Activated CD4-positive, alpha-beta memory T cell treated with anti-CD3 and anti-CD28 coated beads, Interleukin-2, amount 10 ng/mL, durations not matched to agents 7 days and 5 days (primary cell): ENCODE data around the gene S100A7A. TPM values are rescaled to one million over a fixed set of nuclear protein-coding genes. Genes with fewer than 3 reads are reported as not detected.

Experiments used
- CTCF ChIA-PET: fragments of 350-600 bp; sonication (Branson Sonifier 250); formaldehyde crosslinking; loops from one replicate; lab custom pipeline; 2021; ENCODE audit warnings: antibody characterized with exemption, inconsistent platforms; lab: Charles Lee
- POLR2A ChIA-PET: fragments of 350-600 bp; sonication (Branson Sonifier 250); formaldehyde crosslinking; loops from one replicate; lab custom pipeline; 2021; ENCODE audit warnings: antibody characterized with exemption; lab: Charles Lee
- DNase-seq: peaks from one replicate; pipeline ENCODE4 v3.0.0-alpha.2; 2020
- H3K27ac Mint-ChIP-seq: one replicate; pipeline ENCODE4 v1.8.0; 2021; ENCODE audit warnings: mild to moderate bottlenecking, mixed read lengths
- H3K27me3 Mint-ChIP-seq: one replicate; pipeline ENCODE4 v1.8.0; 2021; ENCODE audit warnings: mixed read lengths
- H3K36me3 Mint-ChIP-seq: one replicate; pipeline ENCODE4 v1.8.0; 2021; ENCODE audit warnings: low read depth, mixed read lengths
- H3K4me1 Mint-ChIP-seq: one replicate; pipeline ENCODE4 v1.8.0; 2021; ENCODE audit warnings: mixed read lengths
- H3K4me3 Mint-ChIP-seq: one replicate; pipeline ENCODE4 v1.8.0; 2021; ENCODE audit warnings: mild to moderate bottlenecking, mixed read lengths
- H3K9me3 Mint-ChIP-seq: one replicate; pipeline ENCODE4 v1.8.0; 2021; ENCODE audit warnings: mixed read lengths
- total RNA-seq, 2 experiments: library from RNA; stranded (reverse); gene quantifications; one replicate each; pipeline ENCODE4 v1.2.3, GENCODE V29; 2021

Gene S100A7A
- total RNA-seq, 2 experiments from 2014 or later = not detected

DNA sequence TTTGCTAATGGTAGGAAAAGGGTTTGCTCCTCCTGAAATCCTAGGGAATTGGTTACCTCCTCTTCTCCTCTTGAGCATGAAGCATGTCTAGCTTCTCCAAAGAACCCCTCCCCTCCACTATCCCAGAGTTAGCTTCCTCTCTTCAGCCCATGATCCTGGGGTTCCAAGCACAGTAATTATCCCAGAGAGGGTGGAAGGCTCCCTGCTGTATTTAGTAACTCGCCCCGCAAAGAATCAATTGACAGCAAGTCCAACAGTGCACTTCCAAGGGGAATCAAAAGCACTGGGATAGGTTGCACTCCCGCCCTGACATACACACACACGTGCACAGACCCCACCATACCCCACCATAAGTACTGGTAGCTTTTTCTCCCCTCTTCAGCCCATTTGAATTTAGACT lies 28.5 kb upstream of the S100A7A start:
- Mint-ChIP-seq H3K27ac (no peak overlapping the region), H3K36me3 (no peaks in the 10 kb centered on the region), H3K9me3 (no peaks in the 10 kb centered on the region), H3K4me1 (peaks cover 11% of the 10 kb centered on the region), H3K4me3 (no peak overlapping the region), H3K27me3 (peaks cover 23% of the 10 kb centered on the region)
- POLR2A ChIA-PET = no interaction called here
- CTCF ChIA-PET = no interaction called here
- DNase-seq = no peak

DNA sequence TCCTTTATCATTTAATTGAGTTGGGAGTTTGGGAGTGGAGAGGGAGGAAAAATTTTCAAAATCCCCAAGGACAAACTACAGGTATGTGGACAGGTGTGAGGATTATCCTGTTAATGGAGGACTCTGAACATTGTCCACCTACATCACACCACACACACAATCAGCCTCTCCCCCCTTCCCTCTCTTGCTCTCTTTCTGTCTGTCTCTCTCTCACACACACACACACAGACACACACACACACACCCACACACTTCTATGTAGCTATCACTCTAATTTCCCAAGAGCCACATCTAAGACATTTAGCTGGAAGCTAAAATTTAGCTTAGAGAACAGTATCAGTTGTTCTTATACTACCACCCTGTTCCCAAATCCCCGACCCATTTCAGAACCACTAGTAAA lies 26.9 kb upstream of the S100A7A start:
- Mint-ChIP-seq H3K9me3 (no peaks in the 10 kb centered on the region), H3K4me1 (peaks cover 11% of the 10 kb centered on the region), H3K36me3 (no peaks in the 10 kb centered on the region), H3K27me3 (peaks cover 15% of the 10 kb centered on the region), H3K27ac (no peak overlapping the region), H3K4me3 (no peak overlapping the region)
- POLR2A ChIA-PET = no interaction called here
- DNase-seq = no peak
- CTCF ChIA-PET = no interaction called here

DNA sequence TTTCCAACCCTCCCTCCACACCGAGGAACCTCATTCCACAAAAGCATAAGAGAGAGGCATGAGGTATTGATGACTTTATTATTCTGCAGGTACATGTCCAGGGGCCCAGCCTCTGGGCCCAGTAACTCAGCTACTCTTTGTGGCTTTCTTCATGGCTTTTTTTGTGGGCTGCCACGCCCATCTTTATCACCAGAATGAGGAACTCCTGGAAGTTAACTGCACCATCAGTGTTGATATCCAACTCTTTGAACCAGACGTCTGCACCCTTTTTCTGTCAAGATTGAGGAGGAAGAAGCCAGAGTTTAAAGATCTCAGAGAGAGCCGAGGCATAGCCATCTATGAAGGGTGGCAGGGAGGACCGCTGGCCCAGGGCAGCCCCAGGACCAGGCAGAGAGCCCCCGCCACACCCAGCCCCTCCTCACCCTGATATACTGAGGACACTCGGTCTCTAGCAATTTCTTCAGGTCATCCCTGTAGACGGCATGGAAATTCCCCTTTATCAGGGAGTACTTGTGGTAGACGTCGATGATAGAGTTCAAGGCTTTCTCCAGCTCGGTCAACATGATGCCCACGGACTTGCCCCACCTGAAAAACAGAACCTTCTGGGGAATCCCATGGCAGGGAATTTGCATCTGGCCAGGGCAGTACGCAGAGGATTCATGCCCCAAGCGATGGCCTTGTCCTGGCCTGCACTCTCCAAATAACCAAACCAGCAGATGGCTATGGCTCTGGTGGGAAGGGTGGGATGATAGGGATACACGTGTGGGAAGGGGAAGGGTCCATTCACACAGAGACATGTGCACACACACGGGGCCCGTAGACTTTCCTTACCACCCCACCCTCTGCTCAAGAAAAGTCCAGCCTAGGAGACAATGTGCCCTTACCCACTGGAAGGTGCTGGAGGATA lies 26.1 kb upstream of the S100A7A start:
- ChIA-PET POLR2A (no interaction called here), CTCF (no interaction called here)
- Mint-ChIP-seq H3K27me3 (peaks cover 17% of the 10 kb centered on the region), H3K9me3 (no peaks in the 10 kb centered on the region), H3K4me3 (no peak overlapping the region), H3K4me1 (peaks cover 11% of the 10 kb centered on the region), H3K27ac (no peak overlapping the region), H3K36me3 (no peaks in the 10 kb centered on the region)
- DNase-seq = no peak

- ChIA-PET CTCF (no interaction called here), POLR2A (no interaction called here)
- no peaks in the 10 kb centered on the region for H3K9me3 Mint-ChIP-seq
- H3K4me1 Mint-ChIP-seq = peaks cover 7% of the 10 kb centered on the region
- peaks cover 20% of the 10 kb centered on the region for H3K27me3 Mint-ChIP-seq
- DNase-seq = no peak
- H3K36me3 Mint-ChIP-seq = no peaks in the 10 kb centered on the region
- no peak within 1 kb of the TSS for H3K4me3 Mint-ChIP-seq
- H3K27ac Mint-ChIP-seq = no peak within 1 kb of the TSS
Measured at GRCh38 chr1:153390938-153391710, 25.2 kb upstream of the S100A7A start, which contains the start of gene S100A8. Gene S100A8, minus strand, starts transcription at chr1:153391073. Its CDS starts 538 bp downstream, at chr1:153390535.

- Mint-ChIP-seq H3K9me3 (no peaks in the 10 kb centered on the region), H3K4me3 (no peak overlapping the region), H3K36me3 (no peaks in the 10 kb centered on the region), H3K27me3 (peaks cover 20% of the 10 kb centered on the region), H3K27ac (no peak overlapping the region), H3K4me1 (no peaks in the 10 kb centered on the region)
- no peak for DNase-seq
- CTCF ChIA-PET = no interaction called here
- POLR2A ChIA-PET = no interaction called here
Measured at GRCh38 chr1:153392258-153392657, 24.1 kb upstream of the S100A7A start.

GRCh38 chr1:153392822-153393221 lies 23.5 kb upstream of the S100A7A start:
- H3K9me3 Mint-ChIP-seq = no peaks in the 10 kb centered on the region
- ChIA-PET POLR2A (no interaction called here), CTCF (no interaction called here)
- no peak overlapping the region for H3K4me3 Mint-ChIP-seq
- H3K27me3 Mint-ChIP-seq = peaks cover 20% of the 10 kb centered on the region
- H3K36me3 Mint-ChIP-seq = no peaks in the 10 kb centered on the region
- no peak overlapping the region for H3K27ac Mint-ChIP-seq
- DNase-seq = no peak
- H3K4me1 Mint-ChIP-seq = no peaks in the 10 kb centered on the region

DNA sequence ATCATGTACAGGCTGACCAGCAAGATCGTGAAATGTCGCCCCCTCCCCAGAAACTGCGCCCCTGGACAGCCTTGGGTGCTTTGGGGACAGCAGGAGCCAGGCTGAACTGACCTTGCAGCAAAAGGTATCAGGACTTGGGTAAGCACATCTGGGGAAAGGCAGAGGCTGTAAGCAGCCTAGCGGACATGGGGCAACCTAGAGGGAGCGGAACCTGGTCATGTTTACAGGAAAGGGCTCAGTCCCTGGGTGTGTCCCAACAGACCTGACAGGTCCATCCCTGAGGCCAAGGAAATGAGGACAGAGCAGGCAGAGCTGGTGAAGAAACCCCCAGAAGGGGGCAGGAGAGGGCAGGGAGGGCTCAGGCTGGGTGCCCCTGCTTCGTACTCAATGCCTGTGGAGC lies 22.4 kb upstream of the S100A7A start:
- POLR2A ChIA-PET = no interaction called here
- H3K4me1 Mint-ChIP-seq = no peaks in the 10 kb centered on the region
- H3K27me3 Mint-ChIP-seq = peaks cover 20% of the 10 kb centered on the region
- no peak for DNase-seq
- no peaks in the 10 kb centered on the region for H3K9me3 Mint-ChIP-seq
- CTCF ChIA-PET = no interaction called here
- no peak overlapping the region for H3K27ac Mint-ChIP-seq
- no peak overlapping the region for H3K4me3 Mint-ChIP-seq
- no peaks in the 10 kb centered on the region for H3K36me3 Mint-ChIP-seq

DNA sequence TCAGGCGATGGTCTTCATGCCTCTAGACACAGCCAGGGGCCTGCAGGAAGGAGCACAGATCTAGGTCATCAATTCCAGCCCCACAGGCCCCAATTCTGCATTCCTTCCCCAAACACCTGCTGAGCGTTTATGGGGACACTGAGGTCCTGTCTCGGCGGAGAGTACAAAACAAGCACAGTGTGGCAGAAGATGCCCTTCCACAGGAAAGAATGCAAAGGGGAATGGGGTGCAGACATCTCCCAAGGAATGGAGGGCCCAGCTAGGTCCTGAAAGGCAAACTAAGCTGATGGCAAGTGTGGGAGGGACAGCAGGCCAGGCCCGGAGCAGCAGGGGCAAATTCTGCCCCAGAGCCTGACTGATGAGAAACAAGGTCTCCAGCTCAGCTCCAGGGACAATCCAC lies 21.9 kb upstream of the S100A7A start:
- no peaks in the 10 kb centered on the region for H3K4me1 Mint-ChIP-seq
- ChIA-PET POLR2A (no interaction called here), CTCF (no interaction called here)
- no peaks in the 10 kb centered on the region for H3K36me3 Mint-ChIP-seq
- H3K27ac Mint-ChIP-seq = no peak overlapping the region
- H3K27me3 Mint-ChIP-seq = peaks cover 17% of the 10 kb centered on the region
- DNase-seq = no peak
- H3K9me3 Mint-ChIP-seq = no peaks in the 10 kb centered on the region
- H3K4me3 Mint-ChIP-seq = no peak overlapping the region

- H3K27me3 Mint-ChIP-seq = peaks cover 15% of the 10 kb centered on the region
- no peak overlapping the region for H3K27ac Mint-ChIP-seq
- H3K9me3 Mint-ChIP-seq = no peaks in the 10 kb centered on the region
- no peaks in the 10 kb centered on the region for H3K36me3 Mint-ChIP-seq
- H3K4me3 Mint-ChIP-seq = no peak overlapping the region
- no peak for DNase-seq
- ChIA-PET CTCF (no interaction called here), POLR2A (no interaction called here)
- no peaks in the 10 kb centered on the region for H3K4me1 Mint-ChIP-seq
Measured at GRCh38 chr1:153395136-153395685, 21.1 kb upstream of the S100A7A start.

DNA sequence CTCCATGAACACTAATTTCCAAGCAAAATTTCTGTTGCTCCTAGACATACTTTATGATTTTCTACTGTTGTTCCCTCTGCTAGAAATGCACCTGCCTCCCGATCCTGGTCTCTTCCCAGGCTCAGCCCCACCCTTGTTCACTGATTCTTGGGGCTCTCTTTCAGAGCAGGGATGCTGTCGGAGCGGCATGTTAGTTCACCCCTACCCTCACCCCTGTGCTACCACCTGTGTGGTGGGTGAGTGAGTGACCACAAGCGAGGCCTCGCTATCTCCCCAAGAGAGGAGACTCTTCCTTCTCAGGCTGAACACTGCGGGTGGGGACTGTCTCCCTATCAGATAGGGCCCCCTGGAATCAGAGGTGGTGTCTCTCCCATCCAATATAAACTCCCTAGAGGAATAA lies 20.5 kb upstream of the S100A7A start:
- Mint-ChIP-seq H3K9me3 (no peaks in the 10 kb centered on the region), H3K27me3 (peaks cover 15% of the 10 kb centered on the region), H3K4me3 (no peak overlapping the region), H3K36me3 (no peaks in the 10 kb centered on the region), H3K4me1 (no peaks in the 10 kb centered on the region), H3K27ac (no peak overlapping the region)
- DNase-seq = no peak
- ChIA-PET CTCF (no interaction called here), POLR2A (no interaction called here)

DNA sequence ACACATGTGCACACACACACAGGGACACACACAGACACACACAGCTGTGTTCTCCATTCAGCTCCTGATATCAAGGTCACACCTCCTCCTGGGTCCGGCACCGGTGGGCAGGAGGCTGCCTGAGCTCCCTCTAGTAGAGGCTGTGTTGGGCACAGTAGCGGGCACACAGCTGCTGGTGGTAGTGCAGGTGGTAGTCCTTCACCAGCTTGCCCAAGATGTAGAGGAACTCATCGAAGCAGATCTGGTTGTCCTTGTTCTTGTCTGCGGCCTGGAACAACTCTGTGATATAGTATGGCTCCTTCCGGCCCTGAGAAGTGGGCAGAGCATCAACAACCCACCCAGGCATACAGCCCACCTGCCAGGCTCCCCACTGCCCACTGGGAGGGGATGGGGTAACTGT lies 19.9 kb upstream of the S100A7A start:
- peaks cover 16% of the 10 kb centered on the region for H3K27me3 Mint-ChIP-seq
- no peak for DNase-seq
- no peaks in the 10 kb centered on the region for H3K36me3 Mint-ChIP-seq
- H3K27ac Mint-ChIP-seq = no peak overlapping the region
- POLR2A ChIA-PET = no interaction called here
- H3K4me3 Mint-ChIP-seq = no peak overlapping the region
- H3K9me3 Mint-ChIP-seq = no peaks in the 10 kb centered on the region
- H3K4me1 Mint-ChIP-seq = no peaks in the 10 kb centered on the region
- CTCF ChIA-PET = no interaction called here

DNA sequence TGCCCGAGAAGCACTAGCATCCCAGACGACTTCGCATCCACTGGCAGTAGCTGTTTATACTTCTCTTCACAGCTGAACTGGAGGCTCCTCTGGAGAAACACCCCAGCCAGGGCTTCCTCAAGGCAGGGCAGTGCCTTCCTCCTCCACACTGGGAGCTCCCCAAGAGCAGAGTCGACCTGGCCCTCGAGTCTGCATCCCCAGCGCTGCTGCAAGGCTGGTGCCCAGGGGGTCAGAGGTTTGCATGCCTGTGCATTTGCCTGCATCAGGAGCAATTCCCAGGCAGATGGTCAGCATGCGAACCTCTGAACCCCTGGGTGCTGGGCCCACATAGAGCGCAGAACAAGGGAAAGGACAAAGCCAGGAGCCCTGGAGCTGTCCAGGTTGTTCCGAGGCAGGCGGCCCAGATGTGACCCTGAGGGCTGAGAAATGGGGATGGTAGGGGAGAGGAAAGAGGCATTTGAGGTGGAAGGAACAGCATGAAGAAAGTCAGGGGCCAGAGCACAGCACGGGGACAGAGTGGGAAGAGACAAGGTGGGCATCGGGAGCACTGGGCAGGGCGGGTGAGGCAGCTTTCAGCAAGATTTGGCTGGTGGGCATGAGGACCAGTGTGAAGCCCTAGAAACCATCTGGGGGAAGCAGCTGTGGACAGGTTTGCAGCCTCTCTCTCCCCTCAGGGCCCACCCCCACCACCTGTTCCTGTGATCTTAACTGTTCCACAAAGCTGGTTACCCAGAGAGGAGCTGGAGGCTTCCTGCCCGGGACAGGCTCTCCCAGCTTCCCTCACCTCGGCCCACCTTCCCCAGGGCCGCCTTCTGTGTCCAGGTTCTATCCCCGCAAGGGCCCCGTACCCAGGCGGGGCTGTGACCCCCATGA lies 19.0 kb upstream of the S100A7A start:
- ChIA-PET POLR2A (no interaction called here), CTCF (no interaction called here)
- H3K4me1 Mint-ChIP-seq = no peaks in the 10 kb centered on the region
- H3K36me3 Mint-ChIP-seq = no peaks in the 10 kb centered on the region
- H3K27ac Mint-ChIP-seq = no peak overlapping the region
- peaks cover 18% of the 10 kb centered on the region for H3K27me3 Mint-ChIP-seq
- no peak overlapping the region for H3K4me3 Mint-ChIP-seq
- no peaks in the 10 kb centered on the region for H3K9me3 Mint-ChIP-seq
- no peak for DNase-seq
